Peyer's patch (tissue), 4 donors: ENCODE measurements around the gene ANKRD44.
"Not testable (repeated sequence)": the region's sequence is repeated elsewhere in the genome, so short reads cannot be mapped to it uniquely, and the experiment has no call there.

Experiments
- POLR2A ChIP-seq, 2 donors: fragments of 450-650 bp; IDR thresholded peaks; one replicate each; pipeline ENCODE4 v1.5.1; 2017; ENCODE audit warnings: antibody characterized with exemption in 2 of 2, mild to moderate bottlenecking in 2 of 2, moderate library complexity in 2 of 2
- TF ChIP-seq, protein P1 (sequence below), 6 experiments: fragments of 450-650 bp in 4 of 6; fragments of 200-600 bp in 2 of 6; sonication (generic) in 1 of 6; IDR thresholded peaks; one replicate each; pipeline ENCODE4 v1.5.1; 2017 to 2019; ENCODE audit warnings: antibody characterized with exemption in 6 of 6, mild to moderate bottlenecking in 3 of 6, moderate library complexity in 1 of 6

DNA sequence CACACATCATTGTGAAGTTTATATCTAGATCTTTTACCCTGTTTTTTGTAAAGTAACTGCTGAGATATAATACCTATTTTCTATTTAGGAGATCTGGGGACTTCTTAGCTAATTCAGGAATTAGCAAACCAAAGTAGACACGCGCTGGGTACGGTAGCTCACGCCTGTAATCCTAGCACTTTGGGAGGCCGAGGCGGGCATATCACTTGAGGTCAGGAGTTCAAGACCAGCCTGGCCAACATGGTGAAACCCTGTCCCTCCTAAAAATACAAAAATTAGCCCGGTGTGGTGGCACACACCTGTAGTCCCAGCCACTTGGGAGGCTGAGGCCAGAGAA is 23.0 kb downstream of the ANKRD44 start:
- TF ChIP-seq, protein P1, sequence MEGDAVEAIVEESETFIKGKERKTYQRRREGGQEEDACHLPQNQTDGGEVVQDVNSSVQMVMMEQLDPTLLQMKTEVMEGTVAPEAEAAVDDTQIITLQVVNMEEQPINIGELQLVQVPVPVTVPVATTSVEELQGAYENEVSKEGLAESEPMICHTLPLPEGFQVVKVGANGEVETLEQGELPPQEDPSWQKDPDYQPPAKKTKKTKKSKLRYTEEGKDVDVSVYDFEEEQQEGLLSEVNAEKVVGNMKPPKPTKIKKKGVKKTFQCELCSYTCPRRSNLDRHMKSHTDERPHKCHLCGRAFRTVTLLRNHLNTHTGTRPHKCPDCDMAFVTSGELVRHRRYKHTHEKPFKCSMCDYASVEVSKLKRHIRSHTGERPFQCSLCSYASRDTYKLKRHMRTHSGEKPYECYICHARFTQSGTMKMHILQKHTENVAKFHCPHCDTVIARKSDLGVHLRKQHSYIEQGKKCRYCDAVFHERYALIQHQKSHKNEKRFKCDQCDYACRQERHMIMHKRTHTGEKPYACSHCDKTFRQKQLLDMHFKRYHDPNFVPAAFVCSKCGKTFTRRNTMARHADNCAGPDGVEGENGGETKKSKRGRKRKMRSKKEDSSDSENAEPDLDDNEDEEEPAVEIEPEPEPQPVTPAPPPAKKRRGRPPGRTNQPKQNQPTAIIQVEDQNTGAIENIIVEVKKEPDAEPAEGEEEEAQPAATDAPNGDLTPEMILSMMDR (IDR thresholded peaks at IDR 0.05): not testable (repeated sequence)
- not testable (repeated sequence) for TF ChIP-seq POLR2A (IDR thresholded peaks at IDR 0.05)
